ENCODE measurements around the gene CCDC149. TPM values are rescaled to one million over a fixed set of nuclear protein-coding genes. Genes with fewer than 3 reads are reported as not detected.

CCDC149 gene
- total and polyA plus RNA-seq, 2 of the 13 experiments (the other 11 are each of a cell fraction or from before 2014, with no cell fraction given) = 0.44 to 0.95 TPM

DNA sequence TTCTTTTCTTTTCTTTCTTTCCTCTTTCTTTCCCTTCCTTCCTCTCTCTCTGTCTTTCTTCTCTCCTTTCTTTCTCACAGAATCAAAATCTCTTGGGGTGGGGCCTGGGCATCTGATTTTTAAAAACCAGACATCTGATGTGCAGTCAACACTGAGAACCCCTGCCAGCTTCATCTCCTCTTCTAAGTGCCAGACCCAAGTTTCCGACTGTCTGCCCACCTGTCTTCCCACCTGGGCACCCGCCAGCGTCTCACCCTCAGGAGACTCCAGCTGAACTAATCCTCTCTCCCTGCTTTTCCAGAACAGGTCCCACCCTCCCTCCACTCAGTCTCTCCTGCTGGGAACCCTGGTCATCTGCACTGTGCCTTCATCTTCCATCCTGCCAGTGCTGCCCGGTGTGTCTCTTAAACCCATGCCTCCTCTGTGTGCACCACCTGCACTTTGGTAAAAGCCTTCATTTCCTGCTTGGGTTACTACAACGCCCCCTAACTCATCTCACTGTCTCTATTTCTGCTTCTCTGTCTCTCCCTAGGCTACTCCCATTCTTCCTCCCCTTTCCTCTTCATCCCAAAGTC lies 114.7 kb downstream of the CCDC149 start (continued):
- TF ChIP-seq, protein P1, sequence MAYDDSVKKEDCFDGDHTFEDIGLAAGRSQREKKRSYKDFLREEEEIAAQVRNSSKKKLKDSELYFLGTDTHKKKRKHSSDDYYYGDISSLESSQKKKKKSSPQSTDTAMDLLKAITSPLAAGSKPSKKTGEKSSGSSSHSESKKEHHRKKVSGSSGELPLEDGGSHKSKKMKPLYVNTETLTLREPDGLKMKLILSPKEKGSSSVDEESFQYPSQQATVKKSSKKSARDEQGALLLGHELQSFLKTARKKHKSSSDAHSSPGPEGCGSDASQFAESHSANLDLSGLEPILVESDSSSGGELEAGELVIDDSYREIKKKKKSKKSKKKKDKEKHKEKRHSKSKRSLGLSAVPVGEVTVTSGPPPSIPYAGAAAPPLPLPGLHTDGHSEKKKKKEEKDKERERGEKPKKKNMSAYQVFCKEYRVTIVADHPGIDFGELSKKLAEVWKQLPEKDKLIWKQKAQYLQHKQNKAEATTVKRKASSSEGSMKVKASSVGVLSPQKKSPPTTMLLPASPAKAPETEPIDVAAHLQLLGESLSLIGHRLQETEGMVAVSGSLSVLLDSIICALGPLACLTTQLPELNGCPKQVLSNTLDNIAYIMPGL (CRISPR knock-in tag; IDR thresholded peaks at IDR 0.05; ENCODE audit: borderline replicate concordance in 1 of 2, low read depth in 1 of 2) = no peak
- no peak for TF ChIP-seq KMT2B (CRISPR knock-in tag; IDR thresholded peaks at IDR 0.05)
- no peak for TF ChIP-seq ZFP37 (CRISPR knock-in tag; IDR thresholded peaks at IDR 0.05; ENCODE audit: borderline replicate concordance)
- no peak for TF ChIP-seq DR1 (CRISPR knock-in tag; IDR thresholded peaks at IDR 0.05)

DNA sequence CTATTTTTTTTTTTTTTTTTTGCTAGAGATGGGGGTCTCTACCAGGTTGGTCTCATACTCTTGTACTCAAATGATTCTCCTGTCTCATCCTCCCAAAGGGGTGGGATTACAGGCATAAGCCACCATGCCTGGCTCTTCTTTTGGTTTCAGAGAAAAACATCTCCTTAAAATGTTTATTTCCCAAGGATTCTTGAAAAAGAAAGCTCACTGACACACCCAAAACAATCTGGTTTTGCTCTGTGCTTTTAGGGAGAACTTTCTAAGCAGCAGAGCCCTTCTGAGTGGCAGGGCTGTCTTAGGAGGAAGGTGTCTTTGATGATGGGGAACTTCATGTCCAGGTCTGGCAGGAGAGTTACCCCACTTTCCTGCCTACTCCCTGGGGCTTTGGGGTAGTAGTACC lies 116.2 kb downstream of the CCDC149 start:
- intact Hi-C loops (cut with micrococcal nuclease; ENCODE audit: unreplicated experiment) = no loop called here
- Histone ChIP-seq H3K27ac (ENCODE audit: extremely low read length, insufficient read depth, low read length) (no peak overlapping the region), H3K4me1 (ENCODE audit: insufficient read depth, low read length) (peaks cover 41% of the 10 kb centered on the region), H3K36me3 (replicated peaks in 1 of 2; ENCODE audit: control insufficient read depth in 1 of 2, insufficient read depth in 2 of 2, low read length in 2 of 2) (no peaks in the 10 kb centered on the region), H3K79me2 (ENCODE audit: insufficient read depth, low read length) (no peaks in the 10 kb centered on the region), H3K27me3 (ENCODE audit: control insufficient read depth in 1 of 2, insufficient read depth in 2 of 2, low read length in 2 of 2) (peaks cover 1 to 18% of the 10 kb centered on the region in 2 experiments; a peak in 3 of 5 replicates), H3K4me3 (replicated peaks in 1 of 3; ENCODE audit: insufficient read depth in 1 of 3, low read depth in 2 of 3, low read length in 3 of 3) (no peak overlapping the region), H3K9ac (ENCODE audit: insufficient read depth, low read depth, low read length) (no peak overlapping the region), H3K9me3 (ENCODE audit: low read length) (no peaks in the 10 kb centered on the region), H4K20me1 (ENCODE audit: insufficient read depth, low read length) (no peaks in the 10 kb centered on the region), H3K4me2 (ENCODE audit: low read depth, low read length) (no peak overlapping the region), H2AFZ (ENCODE audit: low read length) (no peak overlapping the region)
- no peak for FAIRE-seq
- no peak for ATAC-seq
- POLR2A ChIA-PET = no interaction called here
- in situ Hi-C loops (cut with HindIII; ENCODE audit: extremely low pct_ligation_motif_present, low pct_unique_long_range_greater_than_20kb) = no loop called here
- CTCF ChIA-PET (ENCODE audit: low intra/inter-chr PET ratio, low total read pairs) = no interaction called here
- no TSS peak for BruUV-seq (replicated peaks)
- no peak for DNase-seq (ENCODE audit: low spot score)
- TF ChIP-seq, protein P2, sequence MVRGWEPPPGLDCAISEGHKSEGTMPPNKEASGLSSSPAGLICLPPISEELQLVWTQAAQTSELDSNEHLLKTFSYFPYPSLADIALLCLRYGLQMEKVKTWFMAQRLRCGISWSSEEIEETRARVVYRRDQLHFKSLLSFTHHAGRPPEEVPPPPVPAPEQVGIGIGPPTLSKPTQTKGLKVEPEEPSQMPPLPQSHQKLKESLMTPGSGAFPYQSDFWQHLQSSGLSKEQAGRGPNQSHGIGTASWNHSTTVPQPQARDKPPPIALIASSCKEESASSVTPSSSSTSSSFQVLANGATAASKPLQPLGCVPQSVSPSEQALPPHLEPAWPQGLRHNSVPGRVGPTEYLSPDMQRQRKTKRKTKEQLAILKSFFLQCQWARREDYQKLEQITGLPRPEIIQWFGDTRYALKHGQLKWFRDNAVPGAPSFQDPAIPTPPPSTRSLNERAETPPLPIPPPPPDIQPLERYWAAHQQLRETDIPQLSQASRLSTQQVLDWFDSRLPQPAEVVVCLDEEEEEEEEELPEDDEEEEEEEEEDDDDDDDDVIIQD (CRISPR knock-in tag; IDR thresholded peaks at IDR 0.05; ENCODE audit: low read depth) = no peak
- TF ChIP-seq, protein P3, sequence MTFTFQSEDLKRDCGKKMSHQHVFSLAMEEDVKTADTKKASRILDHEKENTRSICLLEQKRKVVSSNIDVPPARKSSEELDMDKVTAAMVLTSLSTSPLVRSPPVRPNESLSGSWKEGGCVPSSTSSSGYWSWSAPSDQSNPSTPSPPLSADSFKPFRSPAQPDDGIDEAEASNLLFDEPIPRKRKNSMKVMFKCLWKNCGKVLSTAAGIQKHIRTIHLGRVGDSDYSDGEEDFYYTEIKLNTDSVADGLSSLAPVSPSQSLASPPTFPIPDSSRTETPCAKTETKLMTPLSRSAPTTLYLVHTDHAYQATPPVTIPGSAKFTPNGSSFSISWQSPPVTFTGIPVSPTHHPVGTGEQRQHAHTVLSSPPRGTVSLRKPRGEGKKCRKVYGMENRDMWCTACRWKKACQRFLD (CRISPR knock-in tag; IDR thresholded peaks at IDR 0.05; ENCODE audit: borderline replicate concordance) = no peak
- TF ChIP-seq ZNF883 (CRISPR knock-in tag; IDR thresholded peaks at IDR 0.05; ENCODE audit: not compliant biosample characterization) (no peak), ZNF367 (CRISPR knock-in tag; IDR thresholded peaks at IDR 0.05; ENCODE audit: borderline replicate concordance) (no peak), ZNF143 (CRISPR knock-in tag; IDR thresholded peaks at IDR 0.05) (no peak), STAG1 (CRISPR knock-in tag; IDR thresholded peaks at IDR 0.05) (no peak), HOXD1 (CRISPR knock-in tag; IDR thresholded peaks at IDR 0.05) (no peak), BCL6 (CRISPR knock-in tag; IDR thresholded peaks at IDR 0.05) (no peak), ZNF17 (CRISPR knock-in tag; IDR thresholded peaks at IDR 0.05) (no peak), TGIF2 (CRISPR knock-in tag; IDR thresholded peaks at IDR 0.05) (no peak), SMAD1 (CRISPR knock-in tag; IDR thresholded peaks at IDR 0.05; ENCODE audit: borderline replicate concordance, low read depth) (no peak), CCAR2 (optimal IDR thresholded peaks at IDR 0.05; ENCODE audit: low read depth, low read length) (no peak), ZNF383 (CRISPR knock-in tag; IDR thresholded peaks at IDR 0.05; ENCODE audit: borderline replicate concordance) (no peak)
- TF ChIP-seq, protein P4, sequence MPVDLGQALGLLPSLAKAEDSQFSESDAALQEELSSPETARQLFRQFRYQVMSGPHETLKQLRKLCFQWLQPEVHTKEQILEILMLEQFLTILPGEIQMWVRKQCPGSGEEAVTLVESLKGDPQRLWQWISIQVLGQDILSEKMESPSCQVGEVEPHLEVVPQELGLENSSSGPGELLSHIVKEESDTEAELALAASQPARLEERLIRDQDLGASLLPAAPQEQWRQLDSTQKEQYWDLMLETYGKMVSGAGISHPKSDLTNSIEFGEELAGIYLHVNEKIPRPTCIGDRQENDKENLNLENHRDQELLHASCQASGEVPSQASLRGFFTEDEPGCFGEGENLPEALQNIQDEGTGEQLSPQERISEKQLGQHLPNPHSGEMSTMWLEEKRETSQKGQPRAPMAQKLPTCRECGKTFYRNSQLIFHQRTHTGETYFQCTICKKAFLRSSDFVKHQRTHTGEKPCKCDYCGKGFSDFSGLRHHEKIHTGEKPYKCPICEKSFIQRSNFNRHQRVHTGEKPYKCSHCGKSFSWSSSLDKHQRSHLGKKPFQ (CRISPR knock-in tag; IDR thresholded peaks at IDR 0.05; ENCODE audit: insufficient replicate concordance) = no peak

All from HepG2 (cell line).